Heart left ventricle (tissue), 16 donors: ENCODE measurements around the gene TCF7L2. TPM values are rescaled to one million over a fixed set of nuclear protein-coding genes. Genes with fewer than 3 reads are reported as not detected.

ENCODE experiments used
- ATAC-seq, 4 donors: fragments of 200-7000 bp; cut with Tn5 transposase; one replicate each; pipeline ENCODE4 v1.9.1; 2020 to 2022; ENCODE audit warnings: moderate library complexity in 4 of 4, mild to moderate bottlenecking in 3 of 4, moderate number of reproducible peaks in 1 of 4
- DNase-seq, 5 donors: peaks; one replicate each; pipeline ENCODE4 v3.0.0-alpha.2; 2020
- H3K27ac ChIP-seq, 12 donors: fragments of 200-600 bp; sonication (generic) in 4 of 12; one replicate each; pipeline versions ENCODE4 v1.5.0 to v1.8.0; 2016 to 2022; ENCODE audit warnings: mild to moderate bottlenecking in 2 of 12
- H3K27me3 ChIP-seq, 9 donors: fragments of 200-600 bp; sonication (generic) in 2 of 9; one replicate each; pipeline versions ENCODE4 v1.5.1 to v1.8.0; 2016 to 2022; ENCODE audit warnings: mild to moderate bottlenecking in 3 of 9
- H3K36me3 ChIP-seq, 9 donors: fragments of 200-600 bp; sonication (generic) in 2 of 9; one replicate each; pipeline versions ENCODE4 v1.5.0 to v1.8.0; 2018 to 2022; ENCODE audit warnings: mild to moderate bottlenecking in 2 of 9
- H3K4me1 ChIP-seq, 12 donors: fragments of 200-600 bp; sonication (generic) in 4 of 12; one replicate each; pipeline versions ENCODE4 v1.5.0 to v1.8.0; 2016 to 2022; ENCODE audit warnings: mild to moderate bottlenecking in 3 of 12
- H3K4me3 ChIP-seq, 12 donors: fragments of 200-600 bp; sonication (generic) in 4 of 12; one replicate each; pipeline versions ENCODE4 v1.5.0 to v1.8.0; 2017 to 2022; ENCODE audit warnings: mild to moderate bottlenecking in 9 of 12, moderate library complexity in 4 of 12
- H3K9me3 ChIP-seq, 12 donors: fragments of 200-600 bp; sonication (generic) in 4 of 12; one replicate each; pipeline versions ENCODE4 v1.5.0 to v1.8.0; 2016 to 2022; ENCODE audit warnings: mild to moderate bottlenecking in 1 of 12
- POLR2A ChIP-seq, 2 donors: fragments of 450-650 bp; IDR thresholded peaks; one replicate each; pipeline ENCODE4 v1.6.1; 2017; ENCODE audit warnings: antibody characterized with exemption in 2 of 2, mild to moderate bottlenecking in 2 of 2, moderate library complexity in 2 of 2
- WGBS, 4 donors: extraction: QIAGEN DNeasy Blood & Tissue Kit in 2 of 4; methylation state at CpG; one replicate each; pipeline versions ENCODE4 v1.1.5 to v1.1.7; 2013 to 2018; 5-methylcytosine and 5-hydroxymethylcytosine counted together
- intact Hi-C, 10 donors: fragments of 100-400 bp; cut with DNase I; formaldehyde crosslinking; loops; one replicate each; pipeline versions ENCODE4 v1.11.1 to v1.14.2; 2022
- polyA plus RNA-seq, 2 donors: library from polyadenylated mRNA; stranded (reverse); fragments of 200-250 nt; gene quantifications; one replicate each; pipeline ENCODE4 v1.2.3, GENCODE V29; 2013
- total RNA-seq, 9 donors: library from RNA; depleted of rRNA in 2 of 9; stranded (reverse); fragments of >200 nt in 2 of 9; fragmentation: NEBNext Ultra II Directional in 3 of 9; extraction: Animal tissue kit (Norgen Biotek cat#: 25700) in 3 of 9; gene quantifications; one replicate each; pipeline versions ENCODE4 v1.1.0 to v1.2.4, GENCODE V29; 2016 to 2023
- TF ChIP-seq, protein P1 (sequence below), 12 donors: fragments of 200-600 bp; sonication (generic) in 4 of 12; IDR thresholded peaks; one replicate each; pipeline versions ENCODE4 v1.5.0 to v1.8.0; 2018 to 2022; ENCODE audit warnings: antibody characterized with exemption in 12 of 12, mild to moderate bottlenecking in 5 of 12
- donor health status: ischemic (EF 13 %, LVEDD 7.1; RV severe dilation, severe dysfunction).
- donor health status: healthy with polysubstance abuse.
- donor health status: DM: no; HTN: yes; CAD: no.
- donor health status: DM: no; HTN: no; CAD: no.
- donor health status: ischemic (EF 25% LVEDD 6.9; RV normal size, moderate dysfunction).
- donor health status: ischemic (EF 25% LVEDD 5.7; RV mildly dilated, moderate dysfunction).
- donor health status: healthy.
- donor health status: DM: yes; HTN: yes; CAD: no.
- donor health status: ischemic (EF 35%, LVEDD 5.7; RV mildly dilated, moderate dysfunction).
- donor health status: nonischemic (EF 11% LVEDD 7.7; RV severe dilation, severe dysfunction).
- donor health status: DM: yes; HTN: yes; CAD: no.
- donor health status: PGD.
- donor health status: ischemic (EF 29% LVEDD 5.4; RV normal size, mild dysfunction).
- donor health status: nonischemic (EF 23%, LVEDD 6.1; RV moderate dilation, normal function).

TCF7L2 gene
- total and polyA plus RNA-seq, 11 donors, result 4.3 to 17.5 (median 8.4) TPM

DNA sequence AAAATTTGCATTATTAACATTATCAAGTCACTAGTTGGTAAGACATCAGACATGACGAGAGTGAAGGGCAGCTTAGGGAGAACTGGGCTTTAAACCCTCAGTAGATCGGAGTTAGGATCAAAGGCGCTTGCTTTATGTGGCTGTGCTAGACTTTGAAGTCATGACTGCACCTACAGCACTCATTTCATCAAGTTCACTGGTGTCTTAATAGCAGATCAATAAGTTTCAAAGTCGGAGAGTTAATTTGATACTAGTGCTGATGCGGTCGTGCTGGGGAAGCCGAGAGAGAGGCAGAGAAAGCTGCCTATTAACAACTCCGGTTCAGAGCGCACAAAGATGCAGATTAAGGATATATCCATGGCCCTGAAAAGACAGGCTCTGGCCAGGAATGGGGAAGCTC lies 172.9 kb downstream of the TCF7L2 start:
- H3K27me3 ChIP-seq, result peaks cover 0 to 5% (median 0%) of the 10 kb centered on the region in 9 donors
- no peak overlapping the region for H3K4me3 ChIP-seq
- TF ChIP-seq, protein P1, sequence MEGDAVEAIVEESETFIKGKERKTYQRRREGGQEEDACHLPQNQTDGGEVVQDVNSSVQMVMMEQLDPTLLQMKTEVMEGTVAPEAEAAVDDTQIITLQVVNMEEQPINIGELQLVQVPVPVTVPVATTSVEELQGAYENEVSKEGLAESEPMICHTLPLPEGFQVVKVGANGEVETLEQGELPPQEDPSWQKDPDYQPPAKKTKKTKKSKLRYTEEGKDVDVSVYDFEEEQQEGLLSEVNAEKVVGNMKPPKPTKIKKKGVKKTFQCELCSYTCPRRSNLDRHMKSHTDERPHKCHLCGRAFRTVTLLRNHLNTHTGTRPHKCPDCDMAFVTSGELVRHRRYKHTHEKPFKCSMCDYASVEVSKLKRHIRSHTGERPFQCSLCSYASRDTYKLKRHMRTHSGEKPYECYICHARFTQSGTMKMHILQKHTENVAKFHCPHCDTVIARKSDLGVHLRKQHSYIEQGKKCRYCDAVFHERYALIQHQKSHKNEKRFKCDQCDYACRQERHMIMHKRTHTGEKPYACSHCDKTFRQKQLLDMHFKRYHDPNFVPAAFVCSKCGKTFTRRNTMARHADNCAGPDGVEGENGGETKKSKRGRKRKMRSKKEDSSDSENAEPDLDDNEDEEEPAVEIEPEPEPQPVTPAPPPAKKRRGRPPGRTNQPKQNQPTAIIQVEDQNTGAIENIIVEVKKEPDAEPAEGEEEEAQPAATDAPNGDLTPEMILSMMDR (IDR thresholded peaks at IDR 0.05), result no peak
- TF ChIP-seq POLR2A (IDR thresholded peaks at IDR 0.05), result no peak
- H3K4me1 ChIP-seq, result peaks cover 0 to 12% (median 3%) of the 10 kb centered on the region in 12 donors
- DNase-seq (no peak), ATAC-seq (no peak)
- intact Hi-C loops, result loop anchor here in 9 of 10 donors (10.0 kb wide), 5 partner anchors 168 to 558 kb away; partner anchors contain the start of gene TCF7L2 (in 1 of the 9)
- no peaks in the 10 kb centered on the region for H3K9me3 ChIP-seq
- 95 to 97% (median 95%) methylated on average over 9 of the region's 9 CpGs for WGBS, 4 donors
- no peaks in the 10 kb centered on the region for H3K36me3 ChIP-seq
- no peak overlapping the region for H3K27ac ChIP-seq

DNA sequence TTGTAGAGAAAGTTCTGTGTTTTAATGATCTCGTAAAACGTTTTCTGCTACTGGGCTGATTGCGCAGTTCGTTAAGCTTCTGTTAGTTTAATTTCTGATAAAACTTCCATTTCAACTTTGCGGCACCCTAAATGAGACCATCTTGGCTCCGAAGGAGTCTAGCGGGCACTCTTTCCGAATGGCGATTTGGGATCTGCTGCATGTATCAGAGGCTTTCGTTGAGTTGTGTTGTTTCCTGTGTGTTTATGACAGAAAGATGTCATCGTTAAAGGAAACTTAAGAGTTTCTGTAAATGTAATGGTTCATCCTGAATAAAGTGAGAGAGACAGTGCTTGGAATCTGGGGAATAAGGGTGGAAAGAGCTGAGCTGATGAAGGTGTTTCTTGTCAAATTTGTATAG lies 174.7 kb downstream of the TCF7L2 start:
- peaks cover 0 to 5% (median 0%) of the 10 kb centered on the region in 9 donors for H3K27me3 ChIP-seq
- 87 to 92% (median 89%) methylated on average over 11 of the region's 11 CpGs for WGBS, 4 donors
- DNase-seq, result no peak
- no peak for TF ChIP-seq POLR2A (IDR thresholded peaks at IDR 0.05)
- TF ChIP-seq, protein P1 (IDR thresholded peaks at IDR 0.05), result no peak
- intact Hi-C loops, result loop anchor here (5.0 to 10.0 kb wide), 9 partner anchors 170 to 560 kb away; partner anchors contain the start of gene TCF7L2 (in 7 of the 10)
- no peak for ATAC-seq
- H3K4me3 ChIP-seq, result peak overlapping the region in 1 of 12 donors; percentile 11
- no peaks in the 10 kb centered on the region for H3K9me3 ChIP-seq
- peaks cover 0 to 19% (median 6%) of the 10 kb centered on the region in 12 donors for H3K4me1 ChIP-seq
- H3K36me3 ChIP-seq, result no peaks in the 10 kb centered on the region
- H3K27ac ChIP-seq, result peak overlapping the region in 2 of 12 donors; percentile 4 to 6

DNA sequence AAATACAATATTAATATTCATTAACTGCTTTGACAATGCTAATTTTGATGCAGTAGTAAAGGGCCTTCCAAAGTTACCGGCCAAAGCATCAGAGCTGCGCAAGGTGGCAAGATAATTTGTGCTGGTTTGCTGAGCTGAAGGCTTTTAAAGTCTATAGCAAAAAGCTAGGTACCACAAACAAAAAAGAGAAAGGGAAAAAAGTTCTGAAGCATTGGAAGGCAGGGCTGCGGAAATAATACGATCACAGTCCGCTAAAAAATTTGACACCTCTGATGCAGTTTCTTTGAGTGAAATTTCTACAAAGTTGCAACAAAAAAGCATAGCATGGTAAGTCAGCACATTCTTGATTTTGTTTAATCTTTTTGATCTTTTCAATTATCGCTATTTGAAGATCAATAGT lies 175.6 kb downstream of the TCF7L2 start:
- no peak for TF ChIP-seq POLR2A (IDR thresholded peaks at IDR 0.05)
- TF ChIP-seq, protein P1 (IDR thresholded peaks at IDR 0.05), result no peak
- intact Hi-C loops, result loop anchor here (2.0 to 10.0 kb wide), 11 partner anchors 171 to 561 kb away; partner anchors contain the start of gene TCF7L2 (in 8 of the 10)
- DNase-seq, result no peak
- 82 to 90% (median 85%) methylated on average over 6 of the region's 6 CpGs for WGBS, 4 donors
- H3K27ac ChIP-seq, result peak overlapping the region in 3 of 12 donors; percentile 4 to 70 (median 10)
- no peaks in the 10 kb centered on the region for H3K9me3 ChIP-seq
- H3K4me3 ChIP-seq, result peak overlapping the region in 4 of 12 donors; percentile 34 to 59 (median 45)
- peaks cover 0 to 5% (median 0%) of the 10 kb centered on the region in 9 donors for H3K27me3 ChIP-seq
- ATAC-seq, result no peak
- H3K4me1 ChIP-seq, result peaks cover 0 to 19% (median 6%) of the 10 kb centered on the region in 12 donors
- no peaks in the 10 kb centered on the region for H3K36me3 ChIP-seq

DNA sequence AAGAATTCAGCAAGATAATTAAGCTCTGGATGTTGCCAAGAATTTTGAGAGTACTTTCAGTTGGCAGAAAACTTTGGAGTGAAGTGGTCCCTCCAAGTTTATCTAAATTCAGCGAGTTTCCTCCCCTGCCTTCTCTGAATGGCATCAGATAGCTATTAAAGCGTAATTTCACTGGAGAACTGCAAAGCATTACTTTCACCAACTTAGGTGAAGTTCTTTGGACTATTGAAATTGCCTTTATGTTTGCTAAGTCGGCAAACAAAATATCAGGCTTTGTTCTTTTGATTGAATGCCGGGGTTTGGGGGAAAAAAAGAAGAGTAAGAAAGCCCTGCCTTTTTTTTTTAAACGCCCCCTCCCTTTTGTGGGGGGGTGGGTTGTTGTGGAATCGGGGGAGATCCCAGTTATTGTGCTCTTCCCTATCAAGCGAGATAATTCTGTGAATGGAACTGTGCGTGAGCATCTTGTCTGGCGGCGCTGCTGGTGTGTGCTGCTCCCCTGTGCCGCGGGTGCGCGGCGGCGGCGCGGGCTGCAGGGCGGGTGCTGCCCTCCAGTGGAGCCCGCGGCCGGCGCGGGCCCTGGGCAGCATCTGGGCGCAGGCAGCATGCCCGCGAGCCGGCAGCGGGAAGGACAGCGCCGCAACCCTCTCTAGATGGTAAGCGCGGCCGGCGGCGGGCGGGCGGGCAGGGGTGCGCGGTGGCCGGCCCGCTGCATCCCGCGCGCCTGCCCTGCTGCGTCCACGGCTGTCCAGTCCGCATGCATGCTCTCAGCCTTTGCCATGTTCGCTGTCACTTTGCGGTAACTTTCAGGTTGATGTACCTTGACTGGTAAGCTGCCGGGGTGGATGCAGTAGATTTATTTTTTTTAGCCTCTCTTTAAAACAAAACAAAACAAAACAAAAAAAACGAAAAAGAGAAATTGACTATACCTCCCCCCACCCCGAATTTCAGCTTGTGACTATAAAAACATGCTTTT lies 176.5 kb downstream of the TCF7L2 start:
- Histone ChIP-seq H3K9me3 (no peaks in the 10 kb centered on the region), H3K4me3 (peak overlapping the region in 9 of 12 donors; percentile 20 to 59 (median 42)), H3K36me3 (no peaks in the 10 kb centered on the region), H3K27me3 (peaks cover 0 to 5% (median 0%) of the 10 kb centered on the region in 9 donors), H3K4me1 (peaks cover 0 to 24% (median 7%) of the 10 kb centered on the region in 12 donors), H3K27ac (peak overlapping the region in 7 of 12 donors; percentile 12 to 74 (median 42))
- intact Hi-C loops, result loop anchor here (2.0 to 10.0 kb wide), 11 partner anchors 172 to 562 kb away; partner anchors contain the start of gene TCF7L2 (in 8 of the 10)
- ATAC-seq, result peak; percentile 69 to 99 (median 94)
- peak; percentile 66 to 86 (median 72) for DNase-seq
- WGBS, 4 donors, result 8 to 11% (median 9%) methylated on average over 39 to 53 of the region's 53 CpGs
- TF ChIP-seq, protein P1 (IDR thresholded peaks at IDR 0.05), result peak; percentile 37 to 94 (median 80)
- no peak for TF ChIP-seq POLR2A (IDR thresholded peaks at IDR 0.05)
